Measurements from ENCODE around the gene MIEF1. TPM values are rescaled to one million over a fixed set of nuclear protein-coding genes. Genes with fewer than 3 reads are reported as not detected.
A peak's percentile ranks its signal among the peaks of the same experiment; 100 is the strongest.

The MIEF1 gene
- total and polyA plus RNA-seq, 3 donors from 2014 or later = 60.6 to 120 (median 78.2) TPM

GRCh38 chr22:39558254-39558727, 56.2 kb downstream of the MIEF1 start:
- intact Hi-C loops (cut with DNase I; ENCODE audit: low total_unique reads) = no loop called here
- no peaks in the 10 kb centered on the region for H3K9me3 ChIP-seq
- H3K27me3 ChIP-seq = no peaks in the 10 kb centered on the region
- peak; percentile 19 for DNase-seq
- no peak overlapping the region for H3K27ac ChIP-seq
- 0 to 6% methylated on average over 3 to 34 of the region's 34 CpGs for WGBS, 2 donors
- no peak for TF ChIP-seq POLR2A (IDR thresholded peaks at IDR 0.05)
- no peak for TF ChIP-seq CTCF (IDR thresholded peaks at IDR 0.05)
- peaks cover 3% of the 10 kb centered on the region for H3K4me1 ChIP-seq
- H3K4me3 ChIP-seq = no peak overlapping the region
- H3K36me3 ChIP-seq (ENCODE audit: low read depth, missing control alignments) = no peaks in the 10 kb centered on the region

DNA sequence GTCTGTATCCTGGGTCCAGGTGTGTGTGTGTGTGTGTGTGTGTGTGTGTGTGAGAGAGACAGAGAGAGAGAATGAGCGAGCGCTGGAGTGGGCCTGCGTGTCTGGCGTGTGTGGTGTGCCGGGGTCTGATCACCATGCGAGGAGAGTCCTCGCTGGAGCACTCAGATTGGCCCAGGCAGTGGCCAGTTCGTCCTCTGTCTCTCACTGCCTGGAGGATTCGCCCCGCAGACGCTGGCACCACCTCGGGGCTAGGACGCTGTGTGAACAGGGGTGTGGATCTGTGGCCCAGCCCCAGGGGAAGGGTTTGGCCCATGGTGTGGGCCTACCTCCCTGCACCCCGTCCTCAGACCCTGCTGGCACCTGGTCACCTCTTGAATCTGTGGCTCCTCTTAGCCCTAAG, 56.9 kb downstream of the MIEF1 start:
- TF ChIP-seq POLR2A (IDR thresholded peaks at IDR 0.05) = no peak
- TF ChIP-seq CTCF (IDR thresholded peaks at IDR 0.05) = no peak
- peaks cover 3% of the 10 kb centered on the region for H3K4me1 ChIP-seq
- H3K27me3 ChIP-seq = no peaks in the 10 kb centered on the region
- no peak for DNase-seq
- H3K36me3 ChIP-seq (ENCODE audit: low read depth, missing control alignments) = no peaks in the 10 kb centered on the region
- H3K27ac ChIP-seq = no peak overlapping the region
- intact Hi-C loops (cut with DNase I; ENCODE audit: low total_unique reads) = no loop called here
- no peak overlapping the region for H3K4me3 ChIP-seq
- no peaks in the 10 kb centered on the region for H3K9me3 ChIP-seq
- WGBS, 2 donors = 85% methylated on average over 12 to 14 of the region's 14 CpGs

GRCh38 chr22:39559456-39560105, 57.5 kb downstream of the MIEF1 start:
- H3K27me3 ChIP-seq = no peaks in the 10 kb centered on the region
- peaks cover 3% of the 10 kb centered on the region for H3K4me1 ChIP-seq
- intact Hi-C loops (cut with DNase I; ENCODE audit: low total_unique reads) = no loop called here
- H3K36me3 ChIP-seq (ENCODE audit: low read depth, missing control alignments) = no peaks in the 10 kb centered on the region
- no peak overlapping the region for H3K4me3 ChIP-seq
- DNase-seq = peak; percentile 24
- H3K27ac ChIP-seq = no peak overlapping the region
- WGBS, 2 donors = 73 to 84% methylated on average over 11 of the region's 11 CpGs
- TF ChIP-seq POLR2A (IDR thresholded peaks at IDR 0.05) (no peak), CTCF (IDR thresholded peaks at IDR 0.05) (peak in 2 of 3 experiments; percentile 11 to 35)
- no peaks in the 10 kb centered on the region for H3K9me3 ChIP-seq

- H3K27ac ChIP-seq = no peak overlapping the region
- peaks cover 3% of the 10 kb centered on the region for H3K4me1 ChIP-seq
- intact Hi-C loops (cut with DNase I; ENCODE audit: low total_unique reads) = no loop called here
- no peaks in the 10 kb centered on the region for H3K36me3 ChIP-seq (ENCODE audit: low read depth, missing control alignments)
- no peak overlapping the region for H3K4me3 ChIP-seq
- DNase-seq = no peak
- no peaks in the 10 kb centered on the region for H3K27me3 ChIP-seq
- H3K9me3 ChIP-seq = no peaks in the 10 kb centered on the region
- TF ChIP-seq POLR2A (IDR thresholded peaks at IDR 0.05) (no peak), CTCF (IDR thresholded peaks at IDR 0.05) (no peak)
- 65 to 74% methylated on average over 6 of the region's 6 CpGs for WGBS, 2 donors
Measured at GRCh38 chr22:39560127-39560526, 58.0 kb downstream of the MIEF1 start.
